Nucleus accumbens (tissue), 56 donors: ENCODE results near the gene PRR16.
A peak's percentile ranks its signal among the peaks of the same experiment; 100 is the strongest.
"Not testable (repeated sequence)": the region's sequence is repeated elsewhere in the genome, so short reads cannot be mapped to it uniquely, and the experiment has no call there.

Source experiments
- DNase-seq, 56 donors: peaks; one replicate each; lab custom pipeline; 2025; lab: John Stamatoyannopoulos, UW

Gene PRR16

DNA sequence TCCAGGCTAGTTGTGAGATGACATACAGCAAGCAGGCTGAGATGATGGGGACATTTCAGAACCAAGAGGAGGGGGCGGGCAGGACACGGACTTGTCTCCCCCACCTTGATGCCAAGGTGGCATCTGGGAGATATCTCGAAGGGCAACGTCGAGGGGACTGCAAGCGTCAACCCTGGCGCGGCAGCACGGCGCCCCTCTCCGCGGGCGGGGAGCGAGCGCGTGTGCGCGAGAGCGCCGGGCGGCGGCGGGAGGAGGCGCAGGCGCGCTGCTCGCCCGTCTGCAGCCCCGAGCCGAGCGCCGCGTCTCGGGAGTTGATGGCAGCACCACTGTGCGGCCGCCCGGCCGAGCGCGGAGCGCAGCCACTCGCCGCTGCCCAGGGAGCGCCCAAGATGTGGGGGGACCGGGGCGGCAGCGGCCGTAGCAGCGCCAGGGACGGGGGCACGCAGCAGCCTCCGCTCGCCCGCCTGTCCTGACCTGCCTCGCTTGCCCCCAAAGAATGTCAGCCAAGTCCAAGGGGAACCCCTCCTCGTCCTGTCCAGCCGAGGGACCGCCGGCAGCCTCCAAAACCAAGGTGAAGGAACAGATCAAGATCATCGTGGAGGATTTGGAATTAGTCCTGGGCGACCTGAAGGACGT, at the start of gene PRR16:
Gene PRR16, plus strand, starts transcription at position 310 of the 636 bp plus-strand sequence.
- peak in 39 of 56 donors; percentile 7 to 71 (median 35) for DNase-seq

- no peak for DNase-seq
Observed at GRCh38 chr5:120415985-120416384, 48.1 kb upstream of the PRR16 start.

GRCh38 chr5:120419127-120419526, 45.0 kb upstream of the PRR16 start:
- DNase-seq: no peak

- not testable (repeated sequence) for DNase-seq
Observed at GRCh38 chr5:120426633-120427275, 37.3 kb upstream of the PRR16 start.

DNA sequence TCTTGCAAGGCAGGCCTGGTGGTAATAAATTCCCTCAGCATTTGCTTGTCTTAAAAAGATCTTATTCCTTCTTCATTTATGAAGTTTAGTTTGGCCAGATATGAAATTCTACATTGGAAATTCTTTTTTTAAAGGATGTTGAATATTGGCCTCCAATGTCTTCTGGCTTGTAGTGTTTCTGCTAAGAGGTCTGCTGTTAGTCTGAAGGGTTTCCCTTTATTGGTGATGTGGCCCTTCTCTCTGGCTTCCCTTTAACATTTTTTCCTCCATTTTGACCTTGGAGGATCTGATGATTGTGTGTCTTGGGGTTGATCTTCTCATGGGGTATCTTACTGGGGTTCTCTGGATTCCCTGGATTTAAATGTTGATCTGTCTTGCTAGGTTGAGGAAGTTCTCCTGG, 33.5 kb upstream of the PRR16 start:
- DNase-seq: no peak

DNA sequence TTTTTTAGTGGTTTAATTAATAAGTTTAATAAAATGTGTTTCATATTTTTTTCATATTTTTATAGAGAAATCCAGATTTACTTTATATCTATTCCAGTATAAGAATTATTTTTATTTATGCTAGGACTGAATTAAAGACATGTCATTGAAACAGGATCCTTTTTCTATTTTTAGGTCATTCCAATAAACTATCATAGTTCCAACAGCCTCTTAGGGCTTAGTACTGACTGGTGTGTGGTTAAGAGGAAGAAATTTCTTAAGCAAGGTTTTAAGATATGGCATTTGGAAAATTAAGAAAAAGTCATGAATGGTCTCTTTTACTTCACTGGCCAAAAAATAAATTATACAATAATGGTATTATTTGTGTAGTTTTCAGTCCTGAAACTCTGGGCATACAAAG, 31.2 kb upstream of the PRR16 start:
- DNase-seq: no peak

DNA sequence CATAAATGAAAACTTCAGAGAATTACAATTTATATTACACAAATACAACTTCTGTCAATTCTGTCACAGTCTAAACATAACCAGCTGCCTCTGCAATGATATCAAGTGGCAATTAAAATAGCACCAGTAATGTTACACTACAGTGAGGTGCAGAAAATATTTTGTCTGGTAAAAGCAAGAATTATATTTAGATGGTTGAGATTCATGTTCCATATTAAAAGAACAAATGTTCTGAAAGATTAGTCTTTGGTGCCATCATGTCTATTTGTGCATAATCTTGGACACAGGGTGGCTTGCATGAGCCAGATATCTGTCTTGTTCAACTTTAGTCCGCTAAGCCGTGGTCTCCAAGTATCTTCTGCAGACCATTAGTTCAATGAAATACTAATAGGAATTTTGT, 29.0 kb upstream of the PRR16 start:
- DNase-seq: no peak

- DNase-seq: no peak
Observed at GRCh38 chr5:120436996-120437395, 27.1 kb upstream of the PRR16 start.

GRCh38 chr5:120442694-120443093, 21.4 kb upstream of the PRR16 start:
- DNase-seq: no peak

- no peak for DNase-seq
Observed at GRCh38 chr5:120443607-120444006, 20.5 kb upstream of the PRR16 start.

GRCh38 chr5:120446068-120446492, 18.0 kb upstream of the PRR16 start:
- DNase-seq: no peak

DNA sequence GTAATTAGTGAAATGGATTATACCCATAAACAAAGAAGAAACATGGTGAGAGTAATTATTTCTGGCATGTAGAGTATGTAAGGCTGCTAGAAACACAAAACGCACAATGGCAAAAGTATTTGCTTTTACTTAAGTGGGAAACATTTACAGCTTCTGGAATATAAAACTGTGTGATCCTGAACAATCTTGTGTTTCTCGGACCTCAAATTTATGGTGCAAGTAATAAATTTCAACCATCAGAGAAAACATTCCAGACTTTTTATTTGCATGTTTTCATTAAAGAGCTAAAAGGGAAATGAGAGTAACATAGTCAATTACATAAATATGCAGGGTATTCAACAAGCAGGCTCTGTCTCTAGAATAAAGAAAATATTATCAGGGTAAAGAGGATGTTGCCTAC, 17.2 kb upstream of the PRR16 start:
- DNase-seq: no peak

DNA sequence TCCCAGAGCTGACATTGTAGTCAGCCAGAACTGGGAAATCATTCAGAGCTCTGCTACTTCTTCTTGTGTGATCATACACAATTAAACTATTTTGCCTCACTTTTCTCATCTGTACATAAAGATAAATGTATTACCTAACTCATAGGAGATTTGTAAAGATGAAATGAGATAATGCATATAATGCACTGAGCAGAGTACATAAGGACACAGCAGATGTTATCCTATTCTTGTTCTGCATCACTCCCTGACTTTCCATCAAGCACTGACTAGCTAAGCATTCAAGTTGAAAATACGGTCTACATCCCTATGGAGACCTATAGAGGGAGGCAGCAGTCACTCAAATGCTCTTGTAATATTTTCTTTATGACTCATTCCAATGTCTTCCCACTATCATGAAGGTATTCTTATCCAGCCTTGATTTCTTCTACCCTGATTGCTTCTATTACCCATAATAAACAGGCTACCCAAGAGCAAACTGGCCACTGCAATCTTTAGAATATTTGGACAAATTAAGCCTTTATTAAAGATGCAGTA, 16.3 kb upstream of the PRR16 start:
- no peak for DNase-seq

DNA sequence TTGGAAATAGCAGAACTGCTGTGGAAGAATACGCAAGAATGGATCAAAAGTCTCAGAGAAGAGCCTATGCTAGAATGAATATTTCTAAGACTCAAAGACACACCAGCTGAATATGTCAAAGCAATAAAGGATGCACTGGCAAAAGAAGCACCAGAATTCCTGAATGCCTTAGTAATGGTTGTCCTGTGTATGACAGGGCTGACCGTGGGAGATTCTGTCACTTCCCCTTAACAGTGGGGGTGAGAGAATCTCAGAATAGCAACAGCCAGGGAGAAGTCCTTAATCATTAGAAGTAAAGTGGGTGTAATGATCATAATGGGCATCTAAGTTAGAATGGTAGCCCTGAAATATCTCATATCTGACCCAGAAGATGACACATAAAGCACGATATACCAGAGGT, 14.6 kb upstream of the PRR16 start:
- no peak for DNase-seq

- no peak for DNase-seq
Observed at GRCh38 chr5:120450910-120451309, 13.2 kb upstream of the PRR16 start.

DNA sequence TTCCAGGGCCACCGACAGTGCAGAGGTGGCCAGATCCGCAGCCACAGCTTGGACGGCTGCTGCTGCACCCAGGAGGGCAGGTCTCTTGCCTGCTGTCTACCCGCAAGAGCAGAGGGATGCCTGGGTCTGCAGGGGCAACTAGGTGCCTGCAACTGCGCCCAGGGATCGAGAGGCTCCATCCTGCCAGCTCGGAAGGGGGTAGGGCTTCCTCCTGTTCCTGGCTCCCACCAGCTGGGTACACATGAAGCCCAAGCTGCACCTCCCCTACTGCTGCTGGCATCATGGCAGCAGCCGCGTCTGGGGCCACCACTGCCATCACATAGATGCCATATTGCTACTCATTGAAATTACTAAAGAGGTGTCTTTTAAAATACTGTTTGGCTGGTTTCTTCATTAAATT, 12.7 kb upstream of the PRR16 start:
- DNase-seq: no peak

DNA sequence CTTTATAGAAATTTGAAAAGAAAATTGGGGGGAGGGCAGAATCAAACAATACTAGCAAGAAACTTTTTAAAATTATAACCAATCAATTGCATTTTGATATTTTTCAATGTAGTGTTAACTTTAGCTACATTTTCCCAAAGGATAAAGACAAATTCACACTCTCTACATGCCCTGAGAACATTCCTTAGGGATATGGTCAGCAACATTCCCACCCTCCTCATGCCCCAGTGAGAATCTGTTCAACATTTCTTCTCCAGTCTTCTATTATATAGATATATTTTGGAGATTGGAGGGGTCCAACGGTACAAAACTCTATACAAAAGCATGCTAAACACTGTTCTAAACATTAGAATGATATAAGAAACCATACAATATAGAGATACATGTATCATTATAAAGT, 11.6 kb upstream of the PRR16 start:
- DNase-seq: no peak

DNA sequence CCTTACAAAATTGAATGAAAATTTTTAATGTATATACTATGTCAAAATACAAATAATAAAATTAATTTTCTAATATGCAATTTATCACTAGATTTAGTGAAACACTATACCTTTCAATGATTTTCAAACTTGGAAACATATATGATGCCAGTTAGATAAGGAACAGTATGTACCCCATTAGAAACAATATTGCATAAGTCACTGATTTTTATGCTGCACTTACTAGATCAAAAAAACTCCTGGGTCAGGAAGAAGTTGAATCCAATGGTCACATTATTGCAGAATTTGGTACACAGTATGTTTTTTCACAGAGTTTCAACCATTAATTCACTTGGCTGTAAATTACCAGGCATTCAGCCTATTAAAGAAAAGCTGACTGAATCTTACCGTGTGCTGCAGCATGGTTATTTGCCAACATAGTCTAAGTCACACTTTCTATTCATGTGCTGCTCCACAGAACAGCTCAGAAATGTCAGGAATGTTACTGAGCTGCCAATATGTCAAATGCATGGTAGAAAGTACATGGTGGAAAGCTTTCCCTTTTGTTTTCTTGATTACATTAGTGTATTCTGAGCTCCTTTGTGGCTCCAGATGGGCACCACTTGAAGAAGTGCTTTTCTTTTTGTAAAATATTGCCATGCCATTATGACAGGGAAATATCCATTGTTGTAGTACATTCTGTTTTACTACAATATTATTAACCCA, 9.9 kb upstream of the PRR16 start:
- DNase-seq: no peak

DNA sequence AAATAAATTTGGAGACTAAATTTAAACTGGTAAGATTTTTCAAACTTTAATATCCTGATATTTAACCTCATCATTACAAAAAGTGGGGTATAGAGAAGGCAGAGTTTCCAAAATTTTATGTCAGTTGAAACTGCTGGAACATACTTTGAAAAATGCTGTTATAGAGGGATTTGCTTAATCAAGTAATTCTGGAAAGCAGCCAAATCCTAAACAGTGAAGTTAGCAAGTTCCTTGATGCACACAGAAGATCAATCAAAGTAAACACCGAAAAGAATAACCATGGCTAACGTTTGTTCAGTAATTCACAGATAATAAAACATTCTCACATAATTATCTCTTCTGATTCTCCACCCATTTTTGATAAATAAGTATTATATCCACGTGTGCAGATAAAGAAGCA, 8.1 kb upstream of the PRR16 start:
- DNase-seq: no peak

GRCh38 chr5:120457839-120458507, 6.1 kb upstream of the PRR16 start:
- DNase-seq: peak in 21 of 56 donors; percentile 1 to 56 (median 9)

DNA sequence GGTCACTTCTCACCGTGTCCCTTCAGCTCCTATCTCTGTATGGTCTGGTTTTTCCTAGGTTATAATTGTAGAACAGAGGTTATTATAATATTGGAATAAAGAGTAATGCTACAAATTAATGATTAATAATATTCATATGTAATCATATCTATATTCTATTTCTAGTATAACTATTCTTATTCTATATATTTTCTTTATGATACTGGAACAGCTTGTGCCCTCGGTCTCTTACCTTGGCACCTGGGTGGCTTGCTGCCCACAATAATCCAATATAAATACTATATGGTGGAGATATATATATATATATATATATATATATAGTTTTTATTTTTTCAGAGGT, 5.6 kb upstream of the PRR16 start:
- DNase-seq: not testable (repeated sequence)
